Measurements from ENCODE around the gene GMPPA.
A peak's percentile ranks its signal among the peaks of the same experiment; 100 is the strongest.

The GMPPA gene

GRCh38 chr2:219540784-219541504 is 42.3 kb downstream of the GMPPA start:
- FAIRE-seq, result no peak

GRCh38 chr2:219541611-219542180 is 43.0 kb downstream of the GMPPA start:
- FAIRE-seq, result no peak

- FAIRE-seq, result no peak
Measured at GRCh38 chr2:219542931-219543595, 44.4 kb downstream of the GMPPA start.

- FAIRE-seq, result peak; percentile 96
Measured at GRCh38 chr2:219543596-219544358, 45.1 kb downstream of the GMPPA start, which contains the start of the genes CHPF and TMEM198. TSS of gene CHPF (minus strand) at chr2:219543809. CDS start at chr2:219543538, 271 bp downstream. TSS of gene TMEM198 (plus strand) at chr2:219544028. CDS start at chr2:219544728, 700 bp downstream.

- no peak for FAIRE-seq
Measured at GRCh38 chr2:219544567-219544966, 45.9 kb downstream of the GMPPA start.

GRCh38 chr2:219545295-219545942 is 46.7 kb downstream of the GMPPA start:
- FAIRE-seq, result no peak

GRCh38 chr2:219545943-219546352 is 47.3 kb downstream of the GMPPA start:
- FAIRE-seq, result no peak

GRCh38 chr2:219547621-219548020 is 48.9 kb downstream of the GMPPA start:
- no peak for FAIRE-seq

GRCh38 chr2:219548990-219549389 is 50.3 kb downstream of the GMPPA start:
- FAIRE-seq, result no peak

GRCh38 chr2:219549619-219550018 is 50.9 kb downstream of the GMPPA start:
- FAIRE-seq, result no peak

GRCh38 chr2:219551441-219552381 is 53.0 kb downstream of the GMPPA start:
- FAIRE-seq, result no peak

- FAIRE-seq, result no peak
Measured at GRCh38 chr2:219552382-219553167, 53.9 kb downstream of the GMPPA start.

GRCh38 chr2:219553168-219553417 is 54.4 kb downstream of the GMPPA start:
- FAIRE-seq, result no peak

GRCh38 chr2:219553463-219553963 is 54.8 kb downstream of the GMPPA start:
- no peak for FAIRE-seq

GRCh38 chr2:219554350-219554749 is 55.7 kb downstream of the GMPPA start:
- no peak for FAIRE-seq

- FAIRE-seq, result no peak
Measured at GRCh38 chr2:219555956-219556355, 57.3 kb downstream of the GMPPA start.

- FAIRE-seq, result no peak
Measured at GRCh38 chr2:219556413-219556812, 57.7 kb downstream of the GMPPA start.
